CD4-positive, alpha-beta T cell (primary cell): ENCODE data around the gene DYNLT1. TPM values are rescaled to one million over a fixed set of nuclear protein-coding genes. Genes with fewer than 3 reads are reported as not detected.

Experiments
- ATAC-seq: fragments of 200-7000 bp; cut with Tn5 transposase; one replicate; pipeline ENCODE4 v1.10.0; 2022; ENCODE audit warnings: mild to moderate bottlenecking; ENCODE audit not compliant: poor library complexity
- CTCF ChIA-PET: fragments of 350-600 bp; sonication (Branson Sonifier 250); formaldehyde crosslinking; loops from one replicate; lab custom pipeline; 2021; ENCODE audit warnings: antibody characterized with exemption, inconsistent platforms; lab: Charles Lee
- POLR2A ChIA-PET: fragments of 350-600 bp; sonication (Branson Sonifier 250); formaldehyde crosslinking; loops from one replicate; lab custom pipeline; 2021; ENCODE audit warnings: antibody characterized with exemption, inconsistent platforms; lab: Charles Lee
- DNase-seq, 14 experiments: peaks; one replicate each; pipeline ENCODE4 v3.0.0-alpha.2; 2013 to 2020; ENCODE audit warnings: mixed read lengths in 2 of 14
- H3K27ac ChIP-seq, 2 donors: one replicate each; pipeline versions ENCODE4 v1.5.1 to v1.7.0; 2013; ENCODE audit warnings: low read length in 2 of 2, low read depth in 1 of 2, mild to moderate bottlenecking in 1 of 2
- H3K27me3 ChIP-seq, 2 experiments: 1 replicate in 1 of 2; 2 replicates in 1 of 2; pipeline versions ENCODE4 v1.6.1 to v1.7.0; 2013; ENCODE audit warnings: low read length in 2 of 2, control low read depth in 1 of 2, mild to moderate bottlenecking in 1 of 2, moderate library complexity in 1 of 2; ENCODE audit not compliant: insufficient read depth in 2 of 2, control insufficient read depth in 1 of 2
- H3K36me3 ChIP-seq: one replicate; pipeline ENCODE4 v1.6.1; 2013; ENCODE audit warnings: low read length, control low read depth; ENCODE audit not compliant: insufficient read depth
- H3K4me1 ChIP-seq: one replicate; pipeline ENCODE4 v1.6.1; 2013; ENCODE audit warnings: low read length, control low read depth; ENCODE audit not compliant: insufficient read depth
- H3K4me3 ChIP-seq: one replicate; pipeline ENCODE4 v1.5.1; 2013; ENCODE audit warnings: mild to moderate bottlenecking, low read length, moderate library complexity
- H3K9me3 ChIP-seq, 2 experiments: 1 replicate in 1 of 2; 2 replicates in 1 of 2; pipeline versions ENCODE4 v1.6.1 to v1.7.0; 2013; ENCODE audit warnings: low read length in 2 of 2, mild to moderate bottlenecking in 2 of 2, control low read depth in 1 of 2, moderate library complexity in 1 of 2; ENCODE audit not compliant: control insufficient read depth in 1 of 2, insufficient read depth in 1 of 2
- H3K27ac Mint-ChIP-seq: one replicate; pipeline ENCODE4 v1.8.0; 2020; ENCODE audit warnings: mixed read lengths
- H3K27me3 Mint-ChIP-seq: one replicate; pipeline ENCODE4 v1.8.0; 2021; ENCODE audit warnings: mixed read lengths
- H3K36me3 Mint-ChIP-seq: one replicate; pipeline ENCODE4 v1.8.0; 2021; ENCODE audit warnings: low read depth, mixed read lengths
- H3K4me1 Mint-ChIP-seq: one replicate; pipeline ENCODE4 v1.8.0; 2021; ENCODE audit warnings: low read depth, mixed read lengths
- H3K4me3 Mint-ChIP-seq: one replicate; pipeline ENCODE4 v1.8.0; 2020; ENCODE audit warnings: mild to moderate bottlenecking, mixed read lengths
- H3K9me3 Mint-ChIP-seq: one replicate; pipeline ENCODE4 v1.8.0; 2020; ENCODE audit warnings: mixed read lengths
- CTCF ChIP-seq: fragments of 200-600 bp; IDR thresholded peaks from one replicate; pipeline ENCODE4 v1.8.0; 2022; ENCODE audit warnings: antibody characterized with exemption, mild to moderate bottlenecking
- intact Hi-C, 2 experiments: fragments of 100-400 bp; cut with DNase I in 1 of 2; cut with micrococcal nuclease in 1 of 2; formaldehyde crosslinking; loops; one replicate each; pipeline versions ENCODE4 v1.15.1 to v1.9.0; 2023 to 2025; cut with DNase I, micrococcal nuclease
- total RNA-seq, 174 experiments: library from RNA in 2 of 174; stranded (reverse) in 2 of 174; gene quantifications; one replicate each; pipeline ENCODE4 v1.2.3 and lab custom pipeline; 2021 to 2026

DYNLT1 gene
- total RNA-seq, 2 experiments from 2014 or later: 170 to 182 TPM

- H3K27ac ChIP-seq: no peak overlapping the region
- H3K9me3 Mint-ChIP-seq: no peaks in the 10 kb centered on the region
- intact Hi-C loops: no loop called here
- peak overlapping the region; percentile 7 for H3K27ac Mint-ChIP-seq
- TF ChIP-seq CTCF: no peak
- H3K27me3 Mint-ChIP-seq: no peaks in the 10 kb centered on the region
- no peak overlapping the region for H3K4me3 Mint-ChIP-seq
- ChIA-PET POLR2A (interaction anchor here (0.9 kb wide), 1 partner anchor 22 kb away, joined by 3 read pairs; no protein-coding TSS in a partner anchor), CTCF (interaction anchor here (0.7 to 1.2 kb wide), 2 partner anchors 121 to 185 kb away, joined by 4 read pairs; no protein-coding TSS in a partner anchor)
- peaks cover 19% of the 10 kb centered on the region for H3K36me3 ChIP-seq
- H3K27me3 ChIP-seq: no peaks in the 10 kb centered on the region
- no peak overlapping the region for H3K4me3 ChIP-seq
- H3K4me1 ChIP-seq: peaks cover 41% of the 10 kb centered on the region
- DNase-seq (peak in 4 of 14 experiments; percentile 34 to 54 (median 47)), ATAC-seq (no peak)
- no peaks in the 10 kb centered on the region for H3K9me3 ChIP-seq
- peaks cover 71% of the 10 kb centered on the region for H3K36me3 Mint-ChIP-seq
- H3K4me1 Mint-ChIP-seq: peaks cover 48% of the 10 kb centered on the region
Observed at GRCh38 chr6:158684311-158684710, 39.8 kb upstream of the DYNLT1 start.

- ATAC-seq (no peak), DNase-seq (no peak)
- H3K9me3 ChIP-seq: no peaks in the 10 kb centered on the region
- Mint-ChIP-seq H3K27me3 (no peaks in the 10 kb centered on the region), H3K4me3 (no peak overlapping the region), H3K27ac (no peak overlapping the region), H3K9me3 (no peaks in the 10 kb centered on the region), H3K36me3 (peaks cover 74% of the 10 kb centered on the region), H3K4me1 (peaks cover 18% of the 10 kb centered on the region)
- peaks cover 12% of the 10 kb centered on the region for H3K4me1 ChIP-seq
- H3K27ac ChIP-seq: no peak overlapping the region
- intact Hi-C loops: loop anchor here in 1 of 2 experiments (2.0 kb wide), 1 partner anchor 16 kb away; no protein-coding TSS in a partner anchor
- ChIA-PET POLR2A (no interaction called here), CTCF (interaction anchor here (0.7 kb wide), 1 partner anchor 22 kb away, joined by 3 read pairs; no protein-coding TSS in a partner anchor)
- H3K36me3 ChIP-seq: peaks cover 19% of the 10 kb centered on the region
- no peak overlapping the region for H3K4me3 ChIP-seq
- H3K27me3 ChIP-seq: no peaks in the 10 kb centered on the region
- no peak for TF ChIP-seq CTCF
Observed at GRCh38 chr6:158680481-158680880, 35.9 kb upstream of the DYNLT1 start.

- Histone ChIP-seq H3K9me3 (no peaks in the 10 kb centered on the region), H3K4me3 (no peak overlapping the region), H3K36me3 (peaks cover 22% of the 10 kb centered on the region), H3K27ac (no peak overlapping the region), H3K27me3 (no peaks in the 10 kb centered on the region), H3K4me1 (peaks cover 8% of the 10 kb centered on the region)
- no peak for TF ChIP-seq CTCF
- ChIA-PET POLR2A (no interaction called here), CTCF (no interaction called here)
- no peaks in the 10 kb centered on the region for H3K9me3 Mint-ChIP-seq
- no peaks in the 10 kb centered on the region for H3K27me3 Mint-ChIP-seq
- peaks cover 78% of the 10 kb centered on the region for H3K36me3 Mint-ChIP-seq
- H3K4me1 Mint-ChIP-seq: peaks cover 17% of the 10 kb centered on the region
- ATAC-seq: no peak
- H3K4me3 Mint-ChIP-seq: no peak overlapping the region
- no peak overlapping the region for H3K27ac Mint-ChIP-seq
- DNase-seq: no peak
- intact Hi-C loops: loop anchor here in 1 of 2 experiments (2.0 kb wide), 1 partner anchor 15 kb away; no protein-coding TSS in a partner anchor
Observed at GRCh38 chr6:158680015-158680414, 35.5 kb upstream of the DYNLT1 start.
